Stimulated activated CD4-positive, alpha-beta T cell treated with anti-CD3 and anti-CD28 coated beads, Interleukin-12 subunit alpha, Interleukin-12 subunit beta, amount 100 ng/mL, for 4 hours (primary cell): ENCODE data around the gene ZSWIM6.
"Not testable (repeated sequence)": the region's sequence is repeated elsewhere in the genome, so short reads cannot be mapped to it uniquely, and the experiment has no call there.

Experiments
- DNase-seq: peaks from one replicate; pipeline ENCODE4 v3.0.0-alpha.2; 2020

Gene ZSWIM6

DNA sequence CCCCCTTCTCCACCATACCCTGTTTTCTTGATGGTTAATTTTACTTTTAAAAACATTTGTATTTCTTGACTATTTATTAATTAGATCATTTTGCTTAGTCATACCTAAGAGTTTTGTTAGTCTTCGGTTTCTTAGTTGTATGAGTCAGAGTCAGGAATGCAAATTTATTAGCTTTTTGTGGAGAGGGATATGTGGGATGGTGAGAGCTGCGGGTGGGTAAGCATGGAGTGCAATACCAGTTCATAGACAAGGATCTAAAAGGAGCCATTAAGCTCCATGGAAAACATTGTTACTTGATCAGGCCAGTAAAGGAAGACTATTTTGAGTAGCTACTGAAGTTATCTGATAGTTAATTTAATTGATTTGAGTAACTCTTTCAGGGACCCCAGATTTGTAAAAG is 77.5 kb downstream of the ZSWIM6 start:
- DNase-seq = no peak

DNA sequence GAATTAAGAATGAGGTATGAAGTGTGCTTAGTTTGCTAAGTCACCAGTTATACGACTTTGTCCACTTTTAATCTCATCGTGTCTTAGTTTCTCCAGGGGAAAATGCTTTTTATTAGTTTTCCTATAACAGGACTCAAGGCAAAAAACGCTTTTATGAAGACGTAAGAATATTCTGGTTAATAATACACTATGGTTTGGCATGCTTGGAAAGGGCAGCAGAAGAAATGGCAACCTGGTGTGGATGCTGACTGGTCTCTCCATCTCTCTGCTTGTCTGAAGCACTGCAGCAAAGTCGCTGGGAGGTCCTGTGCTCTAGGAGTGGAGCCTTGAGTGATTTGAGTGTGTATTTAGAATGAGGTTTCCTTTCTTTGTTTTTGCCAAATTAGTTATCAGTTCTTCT is 78.8 kb downstream of the ZSWIM6 start:
- DNase-seq = no peak

DNA sequence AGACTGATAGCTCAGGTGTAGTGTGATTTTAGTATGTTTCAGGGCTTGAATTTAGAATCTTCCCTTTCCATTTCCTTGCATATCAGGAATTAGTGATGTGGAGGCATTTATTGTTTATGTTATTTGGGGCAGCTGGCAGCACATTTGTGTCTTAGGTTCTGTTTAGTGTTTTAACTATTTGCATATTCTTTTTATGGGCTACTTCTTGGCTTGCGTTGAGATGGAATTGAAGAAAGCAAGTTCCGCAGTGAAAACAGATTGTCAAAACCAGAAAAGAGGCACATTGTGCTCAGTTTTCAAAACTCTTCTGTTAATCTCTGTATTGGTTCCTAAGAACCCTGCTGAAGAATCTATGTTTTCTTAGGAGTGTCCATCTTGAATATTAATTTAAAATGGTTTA is 80.3 kb downstream of the ZSWIM6 start:
- no peak for DNase-seq

DNA sequence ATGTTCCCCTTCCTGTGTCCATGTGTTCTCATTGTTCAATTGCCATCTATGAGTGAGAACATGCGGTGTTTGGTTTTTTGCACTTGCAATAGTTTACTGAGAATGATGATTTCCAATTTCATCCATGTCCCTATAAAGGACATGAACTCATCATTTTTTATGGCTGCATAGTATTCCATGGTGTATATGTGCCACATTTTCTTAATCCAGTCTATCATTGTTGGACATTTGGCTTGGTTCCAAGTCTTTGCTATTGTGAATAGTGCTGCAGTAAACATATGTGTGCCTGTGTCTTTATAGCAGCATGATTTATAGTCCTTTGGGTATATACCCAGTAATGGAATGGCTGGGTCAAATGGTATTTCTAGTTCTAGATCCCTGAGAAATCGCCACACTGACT is 81.1 kb downstream of the ZSWIM6 start:
- DNase-seq = not testable (repeated sequence)

DNA sequence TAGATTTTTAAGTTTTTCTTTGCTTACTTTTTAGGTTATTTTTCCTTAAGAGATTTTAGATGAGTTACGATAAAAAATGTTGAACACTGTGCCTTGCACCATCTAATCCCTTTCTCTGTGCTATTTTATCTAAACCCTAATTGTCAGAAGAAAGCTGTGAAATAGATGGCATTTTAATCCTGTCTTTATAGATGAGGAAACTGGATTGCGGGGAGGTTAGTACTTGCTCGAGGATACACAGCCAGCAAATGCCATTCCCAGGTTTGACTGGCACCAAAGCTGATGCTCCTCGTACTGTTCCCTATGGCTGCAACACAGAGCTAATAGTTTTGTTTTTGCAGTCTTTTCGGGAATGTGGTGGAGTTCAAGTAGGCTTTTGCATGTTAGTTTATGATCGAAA is 82.7 kb downstream of the ZSWIM6 start:
- no peak for DNase-seq

DNA sequence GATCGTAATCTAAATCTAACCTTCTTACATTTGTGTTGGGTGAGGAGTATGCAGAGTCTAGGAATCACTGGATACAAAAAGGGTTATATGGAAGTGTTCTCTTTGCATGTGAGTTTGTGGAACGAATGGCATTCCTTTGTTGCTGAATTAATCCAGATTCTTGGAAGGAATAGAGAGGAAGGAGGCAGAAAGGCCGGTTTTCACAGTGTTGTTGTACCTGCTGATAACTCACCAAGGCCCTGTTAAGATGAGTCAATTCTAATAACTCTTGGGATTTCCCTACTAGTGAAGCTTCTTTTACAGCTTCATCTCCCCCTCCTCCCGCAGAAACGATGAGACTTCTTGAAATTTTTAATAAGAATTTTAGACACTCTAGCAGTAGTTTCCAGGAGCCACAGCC is 84.0 kb downstream of the ZSWIM6 start:
- DNase-seq = no peak

DNA sequence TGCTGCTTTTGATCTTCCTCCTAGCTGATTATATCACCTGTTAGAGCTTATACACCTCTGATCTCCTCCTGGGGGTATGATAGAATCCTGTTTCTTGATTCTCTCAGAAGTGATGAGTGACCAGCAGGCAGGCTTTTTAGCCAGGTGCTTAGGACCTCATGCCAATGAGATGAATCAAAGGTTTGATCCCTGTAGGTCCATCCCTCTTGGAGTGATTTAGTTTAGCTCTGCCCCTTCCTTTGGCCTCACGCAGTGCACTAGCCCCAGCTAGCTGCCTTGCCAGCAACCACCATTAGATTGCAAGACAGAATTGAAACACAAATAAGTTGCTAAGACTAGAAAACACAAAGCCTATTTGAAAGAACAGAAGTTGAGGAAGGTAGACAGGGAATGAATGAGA is 84.4 kb downstream of the ZSWIM6 start:
- DNase-seq = no peak

DNA sequence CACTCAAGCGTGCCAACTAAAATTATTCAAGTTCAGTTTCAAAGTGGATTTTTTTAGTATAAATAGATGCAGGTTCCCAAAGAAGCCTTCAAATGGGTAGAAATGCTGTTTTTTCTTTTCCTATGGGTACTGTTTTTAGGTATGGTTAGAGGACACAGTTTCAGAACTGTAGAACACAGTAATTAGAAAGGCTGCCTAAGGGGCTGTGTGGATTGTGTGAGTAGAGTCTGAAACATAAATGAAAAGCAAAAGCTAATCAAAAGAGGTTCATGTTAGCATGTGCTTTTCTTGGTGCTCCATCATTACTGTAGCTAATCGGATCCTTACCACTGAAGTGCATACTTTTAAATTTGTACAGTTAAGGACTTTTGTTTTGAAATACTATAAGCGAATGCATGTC is 85.3 kb downstream of the ZSWIM6 start:
- DNase-seq = no peak

DNA sequence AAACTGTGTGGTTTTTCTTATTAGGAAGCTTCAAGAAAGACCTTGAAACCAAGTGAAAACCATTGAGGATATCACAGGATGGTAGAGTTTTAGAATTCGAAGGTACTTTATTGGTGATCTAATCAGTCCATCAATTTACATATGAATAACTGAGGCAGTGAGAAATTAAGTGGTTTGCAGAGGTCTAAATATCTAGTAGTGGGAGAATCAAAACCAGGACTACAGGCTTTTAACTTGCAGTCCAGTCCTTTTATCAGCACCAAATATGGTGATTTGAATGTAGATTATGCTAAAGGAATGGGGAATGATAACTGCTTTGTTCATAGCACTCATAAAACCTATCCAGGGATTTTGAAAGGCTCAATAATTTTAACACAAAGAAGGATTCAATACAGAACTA is 85.8 kb downstream of the ZSWIM6 start:
- no peak for DNase-seq

DNA sequence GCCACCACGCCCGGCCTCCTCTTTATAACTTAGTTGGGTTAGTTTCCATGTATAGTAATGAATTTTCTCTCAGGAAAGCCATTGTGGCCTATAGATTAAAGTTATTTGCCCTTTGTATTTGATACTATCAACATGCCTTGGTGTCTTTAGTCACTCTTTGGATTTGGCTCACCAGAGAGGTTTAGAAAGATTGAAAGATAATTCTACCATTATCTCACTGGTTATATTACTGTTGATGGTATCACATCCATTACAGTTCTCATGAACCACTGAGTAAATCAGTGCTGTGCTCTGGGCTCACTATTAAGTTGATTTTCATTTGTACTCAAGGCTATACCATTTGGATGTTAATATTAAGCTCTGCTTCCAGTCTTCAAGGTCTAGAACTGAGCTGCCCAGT is 87.0 kb downstream of the ZSWIM6 start:
- no peak for DNase-seq

DNA sequence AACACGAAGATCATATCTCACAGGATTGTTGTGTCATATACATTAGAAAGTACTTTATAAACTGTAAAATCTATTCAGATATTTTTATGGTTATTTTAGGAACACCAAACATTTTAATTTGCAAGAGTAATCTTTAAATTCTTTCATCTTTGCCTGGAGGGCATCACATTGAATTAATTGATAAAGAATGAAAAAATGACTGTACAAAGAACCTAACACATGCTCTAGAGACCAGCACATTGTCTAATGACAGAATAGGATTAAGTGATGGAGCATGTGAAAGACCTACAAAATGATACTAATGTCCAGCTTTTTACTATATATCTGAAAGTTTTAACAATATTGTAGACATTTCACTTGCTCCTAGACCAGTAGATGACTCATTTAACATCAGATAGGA is 88.0 kb downstream of the ZSWIM6 start:
- DNase-seq = no peak

DNA sequence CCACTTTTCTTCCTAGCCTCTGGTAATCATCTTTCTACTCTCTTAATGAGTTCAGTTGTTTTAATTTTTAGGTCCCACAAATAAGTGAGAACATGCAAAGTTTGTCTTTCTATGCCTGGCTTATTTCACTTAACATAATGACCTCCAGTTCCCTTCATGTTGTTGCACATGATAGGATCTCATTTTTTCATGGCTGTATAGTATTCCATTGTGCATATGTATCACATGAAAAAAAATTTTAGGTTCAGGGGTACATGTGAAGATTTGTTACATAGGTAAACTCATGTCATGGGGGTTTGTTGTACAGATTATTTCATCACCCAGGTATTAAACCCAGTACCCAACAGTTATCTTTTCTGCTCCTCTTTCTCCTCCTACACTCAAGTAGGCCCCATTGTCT is 89.2 kb downstream of the ZSWIM6 start:
- DNase-seq = not testable (repeated sequence)

DNA sequence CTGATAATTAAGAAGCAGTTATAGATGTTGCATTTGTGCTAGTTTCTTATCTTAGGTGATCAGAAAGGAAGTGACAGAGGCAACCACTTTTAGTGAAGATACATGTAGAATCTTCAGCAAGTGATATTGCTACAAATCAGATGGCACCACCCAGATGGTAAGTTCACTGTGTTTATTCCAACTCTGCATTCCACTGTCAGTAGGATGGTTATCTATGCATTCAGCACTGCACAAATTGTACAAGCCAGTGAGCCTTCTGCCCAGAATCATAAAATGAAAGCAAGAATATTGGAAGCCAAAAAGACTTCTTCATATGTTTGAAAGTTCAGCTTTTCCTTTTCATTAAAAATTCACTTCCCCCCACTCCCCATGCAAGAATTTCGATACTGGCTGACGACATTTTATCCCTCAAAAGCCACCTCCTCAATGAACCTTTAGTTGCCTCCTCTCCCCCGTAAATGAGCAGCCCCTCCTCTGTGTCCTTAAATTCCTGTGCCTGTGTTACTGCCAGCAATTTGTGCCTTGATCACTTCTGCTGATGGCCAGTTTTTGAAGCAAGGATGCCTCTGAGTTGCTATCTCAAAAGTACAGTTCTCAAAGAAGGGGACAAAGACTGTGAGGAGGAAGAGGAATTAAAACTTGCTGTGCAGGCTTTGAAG is 91.6 kb downstream of the ZSWIM6 start:
- DNase-seq = no peak

DNA sequence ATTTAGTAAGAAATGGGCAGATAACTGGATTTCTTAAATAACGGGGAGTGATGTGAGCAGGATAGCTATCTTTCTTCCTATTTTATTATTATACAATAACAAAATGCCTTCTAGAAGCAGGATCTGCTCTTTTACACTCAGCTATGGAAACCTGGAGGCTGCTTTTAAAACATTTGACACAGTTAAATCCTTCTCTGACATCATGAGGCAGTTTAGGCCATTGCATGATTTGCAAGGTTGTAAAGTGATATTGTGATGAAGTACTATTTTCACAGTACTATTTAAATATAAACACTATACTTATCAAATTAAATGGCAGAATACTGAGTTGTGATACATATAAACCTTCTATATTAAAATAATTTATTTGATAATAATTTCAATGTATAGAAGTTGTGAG is 93.9 kb downstream of the ZSWIM6 start:
- no peak for DNase-seq

DNA sequence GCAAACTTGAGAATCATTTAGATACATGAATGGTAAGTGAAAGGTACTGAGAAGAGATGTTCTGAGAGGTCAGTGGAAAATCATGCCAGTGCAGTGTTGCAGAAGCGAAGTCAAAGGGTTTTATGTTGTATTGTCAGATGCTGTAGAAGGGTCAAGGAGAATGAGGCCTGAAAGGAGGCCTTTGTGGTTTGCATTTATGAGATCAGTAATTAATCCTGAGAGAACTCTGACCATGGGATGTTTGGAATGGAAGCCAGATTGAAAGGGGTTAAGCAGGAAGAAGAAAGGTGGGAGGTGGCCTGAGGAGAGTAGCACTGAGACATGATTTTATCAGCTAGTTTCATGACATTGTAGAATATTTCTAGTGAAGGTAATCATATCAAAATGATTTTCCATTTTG is 97.8 kb downstream of the ZSWIM6 start:
- DNase-seq = no peak

DNA sequence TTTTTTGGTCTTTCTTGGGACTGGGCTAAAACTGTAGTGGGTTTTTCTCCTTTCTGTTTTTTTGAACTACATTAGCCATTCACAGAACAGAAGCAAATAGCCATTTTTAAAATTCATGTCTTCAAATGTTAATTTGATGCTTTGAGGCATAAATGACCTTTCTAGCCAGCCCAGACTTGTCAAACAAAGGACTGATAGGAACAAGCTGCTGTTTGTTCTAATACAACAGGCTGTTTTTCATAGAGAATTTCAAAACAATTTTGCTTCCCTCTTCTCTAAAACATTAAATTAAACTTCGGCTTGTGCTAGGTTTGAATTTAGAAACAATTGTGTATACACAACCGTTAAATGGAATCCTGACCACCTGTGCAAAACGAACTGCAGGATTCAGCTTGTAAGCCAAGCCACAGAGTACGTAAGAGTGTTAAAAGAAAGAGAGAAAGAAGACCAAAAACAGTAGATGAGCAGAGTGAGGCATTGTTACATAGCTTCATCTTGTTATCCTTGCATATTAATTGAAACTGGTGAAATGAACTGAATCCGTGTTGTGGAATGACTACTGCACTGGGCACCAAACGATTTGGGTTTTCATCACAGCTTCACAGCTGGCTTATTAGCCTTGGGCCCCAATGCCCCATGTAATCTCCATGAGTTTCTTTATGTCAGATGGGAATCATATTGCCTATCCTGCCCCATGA is 100.0 kb downstream of the ZSWIM6 start:
- DNase-seq = no peak

DNA sequence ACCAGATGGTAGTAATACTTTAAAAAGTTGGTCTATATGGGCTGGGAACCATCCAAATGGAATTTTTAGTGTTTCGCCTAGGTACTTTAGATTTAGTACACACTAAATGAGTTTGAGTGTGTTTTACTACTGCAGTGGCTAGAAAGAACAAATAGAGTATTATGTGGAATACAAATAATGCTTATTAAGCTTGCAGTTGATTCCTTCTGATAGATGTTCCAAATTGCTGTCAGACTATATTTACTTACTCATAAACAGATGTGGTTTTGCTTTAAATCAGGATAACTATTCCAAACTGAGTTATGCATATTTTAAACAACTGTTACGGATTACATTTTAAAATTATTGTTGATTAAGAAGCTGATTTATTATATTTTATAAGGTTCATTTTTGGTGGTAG is 103.3 kb downstream of the ZSWIM6 start:
- no peak for DNase-seq

DNA sequence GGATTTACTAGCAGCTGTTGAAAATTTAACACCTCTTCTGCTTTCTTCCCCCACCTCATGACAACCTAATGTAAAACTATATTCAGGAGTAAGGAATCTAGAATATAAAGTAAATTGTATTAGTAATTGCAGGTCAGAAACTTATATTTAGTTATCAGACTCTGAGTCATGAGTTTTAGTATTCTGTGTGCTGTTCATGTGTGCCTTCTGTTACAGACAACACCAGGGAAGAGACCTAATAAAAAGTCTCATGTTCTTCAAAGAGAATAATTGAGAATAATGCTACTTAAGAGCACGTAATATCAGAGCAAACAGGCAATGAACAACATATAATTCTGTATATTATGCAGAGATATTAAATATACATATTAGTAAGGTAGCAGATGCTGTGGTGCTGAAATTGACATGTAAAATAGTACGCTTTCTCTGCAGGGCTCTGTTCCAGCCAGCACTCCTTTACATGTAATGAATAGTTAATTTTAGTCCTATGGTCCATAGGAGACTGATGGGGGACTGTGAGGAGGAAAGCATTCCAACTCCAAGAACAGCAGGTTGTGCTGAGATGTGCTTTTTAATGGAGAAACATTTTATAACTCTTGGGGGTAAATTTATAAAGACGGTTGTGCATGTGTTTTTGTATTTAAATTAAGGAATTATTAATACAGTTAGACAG is 106.4 kb downstream of the ZSWIM6 start:
- DNase-seq = no peak

DNA sequence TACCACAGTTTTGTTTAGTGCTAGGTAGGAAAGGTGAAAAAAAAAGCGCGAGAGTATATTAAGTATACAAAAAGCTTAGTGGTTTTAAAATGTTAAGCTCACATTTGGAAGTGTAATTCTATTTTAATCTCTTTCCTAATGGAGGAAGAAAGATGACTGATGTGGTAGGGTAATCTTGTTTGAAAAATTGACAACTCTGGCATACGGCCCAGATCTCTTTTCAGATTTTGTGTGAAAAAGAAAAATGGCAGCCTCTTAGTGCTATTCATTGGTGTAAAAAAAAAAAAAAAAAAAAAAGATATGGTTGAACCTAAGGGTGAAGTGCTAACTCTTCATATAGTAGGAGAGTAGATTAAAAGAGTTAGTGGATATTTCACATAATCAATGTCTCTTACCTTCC is 108.0 kb downstream of the ZSWIM6 start:
- no peak for DNase-seq

DNA sequence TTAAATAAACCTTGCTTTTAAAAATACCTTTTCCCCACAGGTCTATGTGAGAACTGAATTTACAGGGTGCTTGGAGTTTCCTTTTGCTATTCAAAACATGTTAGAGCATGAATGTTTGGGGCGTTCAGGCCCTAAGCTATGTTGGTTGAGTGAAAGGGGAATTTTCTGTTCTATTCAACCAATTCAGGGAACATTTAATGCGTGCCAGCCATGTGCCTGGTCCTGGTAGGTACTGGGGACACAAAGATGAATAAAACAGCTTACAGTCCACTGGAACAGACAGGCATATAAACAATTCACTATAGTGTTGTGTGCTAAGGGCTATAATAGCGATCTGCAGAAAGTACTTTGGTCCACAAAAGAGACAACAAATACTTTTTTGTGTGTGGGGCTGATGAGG is 108.5 kb downstream of the ZSWIM6 start:
- no peak for DNase-seq

DNA sequence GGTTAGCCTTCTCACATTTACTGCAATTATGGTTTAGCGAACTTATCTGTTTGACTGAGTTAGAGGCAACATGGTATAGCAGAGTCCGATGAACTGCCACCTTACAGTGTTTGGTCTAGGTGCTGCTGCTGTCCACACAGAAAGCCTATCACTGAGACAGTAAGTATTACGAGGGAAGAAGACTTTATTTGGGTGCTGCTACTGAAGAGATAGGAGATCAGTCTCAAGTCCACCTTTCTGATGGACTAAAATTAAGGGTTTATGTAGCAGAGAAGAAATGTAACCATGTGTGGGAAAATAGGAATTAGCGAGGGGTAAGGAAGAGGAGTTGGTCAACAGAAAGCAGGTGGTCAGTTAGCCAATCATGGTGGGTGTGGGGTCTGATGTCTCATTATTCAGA is 109.7 kb downstream of the ZSWIM6 start:
- DNase-seq = no peak

DNA sequence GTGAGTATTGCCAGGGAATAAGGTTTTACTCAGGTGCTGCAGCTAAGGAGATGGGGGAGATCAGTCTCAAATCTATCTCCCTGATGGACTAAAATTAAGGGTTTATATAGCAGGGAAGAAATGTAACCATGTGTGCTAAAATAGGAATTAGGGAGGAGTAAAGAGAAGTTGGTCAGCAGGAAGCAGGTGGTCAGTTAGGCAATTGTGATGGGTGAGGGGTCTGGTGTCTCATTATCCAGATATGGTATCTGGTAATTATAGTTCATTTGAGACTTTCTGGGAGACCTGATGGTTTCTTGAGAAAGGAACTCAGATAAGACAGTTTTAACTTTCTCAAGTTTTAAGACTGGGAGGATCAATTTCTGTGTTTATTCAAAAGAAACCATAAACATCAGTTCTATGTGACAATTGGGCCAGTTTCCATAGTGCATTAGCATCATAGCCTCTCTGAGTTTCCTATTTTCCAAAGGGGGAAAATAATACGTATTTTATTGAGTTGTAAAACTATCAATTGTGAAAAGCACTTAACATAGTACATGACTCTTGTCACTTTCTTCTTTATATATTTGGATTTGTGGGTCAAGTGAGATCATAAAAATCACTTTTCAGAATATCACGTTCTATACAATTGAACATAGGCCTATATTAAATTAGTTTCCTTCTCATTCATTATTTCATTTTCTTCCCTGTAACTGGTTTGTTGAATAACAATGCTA is 115.9 kb downstream of the ZSWIM6 start:
- DNase-seq = no peak

DNA sequence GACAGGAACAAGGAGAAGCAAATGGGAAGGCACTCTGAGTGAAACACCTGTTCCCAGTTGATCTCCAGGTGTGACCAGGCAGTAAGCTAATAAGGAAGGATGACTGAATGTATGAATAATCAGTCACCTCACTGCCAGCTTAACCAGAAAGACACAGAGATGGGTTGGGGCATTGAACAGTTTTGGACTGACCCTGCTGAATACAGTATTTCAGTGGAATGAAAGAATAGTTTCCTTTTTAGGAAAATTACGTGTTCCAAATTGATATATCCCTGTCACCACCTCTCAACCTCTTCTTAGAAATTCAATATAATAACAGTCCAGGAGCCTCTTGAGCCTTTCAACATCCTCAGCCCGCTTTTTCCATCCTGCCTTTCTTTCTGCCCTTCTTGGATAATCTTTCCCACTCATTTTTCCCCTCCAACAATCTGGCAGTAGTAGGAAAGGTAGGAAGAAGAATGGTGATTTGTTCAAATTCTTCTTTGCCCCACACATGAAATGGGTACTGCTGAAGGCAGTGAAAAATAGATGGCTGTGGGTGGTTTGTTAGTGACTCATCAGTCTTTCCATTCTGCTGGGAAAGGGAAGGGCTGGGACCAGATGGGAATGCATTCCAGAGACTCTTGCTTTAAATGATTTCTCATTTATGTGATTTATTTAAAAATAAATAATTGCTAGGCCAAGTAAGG is 117.9 kb downstream of the ZSWIM6 start:
- no peak for DNase-seq
